22Rv1 (cell line): ENCODE results near the gene GSDMA.

ENCODE experiments used
- H3K27ac ChIP-seq: fragments of 450-650 bp; 2 replicates; pipeline ENCODE4 v1.5.1; 2017
- ZFX ChIP-seq: fragments of 450-650 bp; IDR thresholded peaks from 2 replicates; pipeline ENCODE4 v1.6.1; 2017; ENCODE audit warnings: antibody characterized with exemption, borderline replicate concordance
- TF ChIP-seq, protein P1 (sequence below): fragments of 450-650 bp; IDR thresholded peaks from 2 replicates; pipeline ENCODE4 v1.5.1; 2017; ENCODE audit warnings: mild to moderate bottlenecking

Gene GSDMA

DNA sequence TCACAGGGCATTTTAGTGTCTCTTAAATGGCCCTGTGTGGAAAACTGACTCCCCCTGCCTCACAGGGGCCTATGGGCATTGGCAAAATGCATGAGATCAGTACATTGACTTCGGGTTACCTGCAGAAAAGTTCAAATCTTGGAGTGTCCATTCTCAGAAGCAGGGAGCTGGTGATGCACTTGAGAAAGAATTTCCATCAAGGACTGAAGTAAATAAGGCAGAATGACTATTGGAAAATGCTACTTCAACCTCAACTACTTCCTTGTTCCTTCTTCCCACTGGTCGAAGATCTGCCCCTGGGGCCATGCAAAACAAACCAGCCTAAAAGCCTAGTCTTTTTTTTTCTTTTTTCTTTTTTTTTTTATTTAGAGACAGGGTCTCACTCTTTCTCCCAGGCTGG lies 13.8 kb upstream of the GSDMA start:
- TF ChIP-seq, protein P1, sequence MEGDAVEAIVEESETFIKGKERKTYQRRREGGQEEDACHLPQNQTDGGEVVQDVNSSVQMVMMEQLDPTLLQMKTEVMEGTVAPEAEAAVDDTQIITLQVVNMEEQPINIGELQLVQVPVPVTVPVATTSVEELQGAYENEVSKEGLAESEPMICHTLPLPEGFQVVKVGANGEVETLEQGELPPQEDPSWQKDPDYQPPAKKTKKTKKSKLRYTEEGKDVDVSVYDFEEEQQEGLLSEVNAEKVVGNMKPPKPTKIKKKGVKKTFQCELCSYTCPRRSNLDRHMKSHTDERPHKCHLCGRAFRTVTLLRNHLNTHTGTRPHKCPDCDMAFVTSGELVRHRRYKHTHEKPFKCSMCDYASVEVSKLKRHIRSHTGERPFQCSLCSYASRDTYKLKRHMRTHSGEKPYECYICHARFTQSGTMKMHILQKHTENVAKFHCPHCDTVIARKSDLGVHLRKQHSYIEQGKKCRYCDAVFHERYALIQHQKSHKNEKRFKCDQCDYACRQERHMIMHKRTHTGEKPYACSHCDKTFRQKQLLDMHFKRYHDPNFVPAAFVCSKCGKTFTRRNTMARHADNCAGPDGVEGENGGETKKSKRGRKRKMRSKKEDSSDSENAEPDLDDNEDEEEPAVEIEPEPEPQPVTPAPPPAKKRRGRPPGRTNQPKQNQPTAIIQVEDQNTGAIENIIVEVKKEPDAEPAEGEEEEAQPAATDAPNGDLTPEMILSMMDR = no peak
- no peak for TF ChIP-seq ZFX
- no peak overlapping the region for H3K27ac ChIP-seq

DNA sequence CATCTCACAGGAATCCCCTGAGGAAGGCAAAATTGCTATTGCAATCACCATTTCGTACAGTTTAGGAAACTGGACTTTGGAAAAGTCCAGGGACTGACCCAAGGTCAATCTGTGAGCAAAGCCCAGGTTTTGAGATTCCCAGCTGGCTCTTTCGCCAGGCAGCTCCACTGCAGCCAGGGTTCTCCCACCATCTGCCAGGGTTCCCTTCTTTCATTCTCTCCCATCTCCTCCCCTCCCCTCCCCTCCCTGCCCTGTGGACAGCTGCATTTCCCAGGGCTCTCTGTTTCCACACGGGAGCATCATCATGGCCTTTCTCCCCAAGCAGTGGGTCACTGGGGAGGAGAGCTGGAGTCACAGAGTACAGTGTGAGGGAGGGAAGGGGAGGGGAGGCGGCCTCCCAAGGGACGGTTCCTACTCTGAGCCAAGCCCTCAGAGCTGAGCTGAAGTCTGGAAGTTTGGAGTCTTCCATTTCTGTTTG lies 11.9 kb upstream of the GSDMA start:
- no peak for TF ChIP-seq ZFX
- no peak overlapping the region for H3K27ac ChIP-seq

DNA sequence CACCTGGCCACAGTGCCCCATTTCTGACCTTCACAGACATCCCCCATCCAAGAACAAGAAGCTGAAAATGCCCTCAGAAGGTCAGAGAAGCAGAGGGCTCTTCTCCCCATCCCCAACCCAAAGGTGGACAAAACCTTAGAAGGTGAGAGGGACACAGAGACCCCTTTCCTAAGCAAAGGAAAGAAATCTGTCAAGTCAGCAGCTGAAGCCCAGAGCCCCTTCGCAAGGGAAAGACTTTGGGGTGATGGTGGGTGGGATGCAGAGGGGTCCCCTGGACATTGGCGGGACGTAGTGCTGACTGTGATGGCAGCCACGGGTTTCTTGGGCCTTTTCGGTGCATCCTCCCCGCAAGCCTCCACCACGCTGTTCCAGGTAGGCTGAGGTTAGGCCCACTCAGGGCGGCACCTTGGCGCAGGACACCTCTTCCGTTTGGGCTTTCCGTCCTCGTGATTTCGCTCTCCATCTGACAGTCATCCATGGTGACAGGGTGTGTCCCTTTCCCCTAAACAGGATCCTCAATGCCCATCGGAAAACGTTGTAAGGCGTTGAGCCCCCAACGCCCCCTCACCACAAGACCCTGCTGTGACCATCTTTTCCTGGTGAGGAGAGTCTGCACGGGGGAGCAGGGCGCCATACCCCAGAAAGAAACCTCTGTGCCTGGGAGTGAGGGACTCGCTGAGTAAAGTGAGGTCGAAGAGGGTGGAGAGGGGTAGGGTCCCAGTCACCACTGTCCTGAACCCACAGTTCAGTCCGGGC lies 10.7 kb upstream of the GSDMA start:
- TF ChIP-seq, protein P1 = no peak
- TF ChIP-seq ZFX = no peak
- no peak overlapping the region for H3K27ac ChIP-seq

DNA sequence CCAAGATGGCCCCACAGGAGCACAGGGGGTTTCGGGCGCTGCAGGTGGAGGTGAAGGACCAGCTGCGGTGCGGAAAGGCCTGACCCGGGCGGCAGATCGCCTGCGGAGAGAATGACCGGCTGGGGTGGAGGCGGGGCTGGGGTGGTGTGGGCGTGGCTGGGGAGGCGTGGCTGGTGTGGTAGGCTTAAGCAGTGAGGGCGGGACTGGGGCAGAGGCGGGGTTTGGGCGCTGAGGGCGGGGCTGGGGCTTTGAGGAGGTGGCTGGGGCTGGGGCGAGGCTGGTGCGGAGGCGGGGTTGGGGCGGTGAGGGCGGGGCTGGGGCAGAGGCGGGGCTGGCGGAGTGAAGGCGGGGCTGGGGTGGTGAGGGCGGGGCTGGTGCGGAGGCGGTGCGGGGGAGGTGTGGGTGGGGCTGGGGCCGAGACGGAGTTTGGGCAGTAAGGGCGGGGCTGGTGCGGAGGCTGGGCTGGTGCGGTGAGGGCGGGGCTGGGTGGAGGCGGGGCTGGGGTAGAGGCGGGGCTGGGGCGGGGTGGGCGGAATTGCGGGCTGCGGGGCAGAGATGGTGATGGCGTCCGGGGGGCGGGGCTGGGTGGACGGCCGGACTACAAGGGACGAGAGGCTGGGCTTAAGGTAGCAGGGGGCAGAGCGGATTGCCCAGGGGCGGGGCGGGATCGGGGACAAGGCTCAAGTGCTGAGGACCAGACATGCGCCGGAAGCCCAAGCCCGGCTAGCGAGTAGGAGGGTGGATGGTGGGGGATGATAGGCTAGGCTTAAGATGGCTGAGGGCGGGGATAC lies 9.9 kb upstream of the GSDMA start:
- H3K27ac ChIP-seq = peak overlapping the region; percentile 62
- TF ChIP-seq, protein P1 = no peak
- TF ChIP-seq ZFX = no peak

DNA sequence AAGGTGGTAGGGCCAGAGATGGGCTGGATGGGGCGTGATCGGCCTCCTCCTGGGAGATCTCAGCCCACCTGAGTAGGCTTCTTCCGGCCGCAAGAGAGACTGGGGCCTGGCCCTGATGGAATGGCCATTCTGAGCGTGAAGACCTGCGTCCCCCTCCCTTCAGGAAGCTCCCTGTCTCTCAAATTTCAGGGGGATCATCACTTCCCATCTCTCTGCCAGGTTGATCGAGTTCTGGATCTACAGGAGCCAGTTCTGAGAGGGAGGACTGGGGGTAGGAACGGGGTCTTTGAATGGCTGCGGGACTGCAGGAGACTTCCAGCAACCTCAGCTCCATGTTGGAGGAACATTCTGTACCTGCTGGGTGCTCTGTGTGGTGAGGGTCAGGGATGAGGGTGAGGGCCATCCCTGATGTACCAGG lies 9.3 kb upstream of the GSDMA start:
- H3K27ac ChIP-seq = peak overlapping the region; percentile 62
- TF ChIP-seq, protein P1 = no peak
- no peak for TF ChIP-seq ZFX

DNA sequence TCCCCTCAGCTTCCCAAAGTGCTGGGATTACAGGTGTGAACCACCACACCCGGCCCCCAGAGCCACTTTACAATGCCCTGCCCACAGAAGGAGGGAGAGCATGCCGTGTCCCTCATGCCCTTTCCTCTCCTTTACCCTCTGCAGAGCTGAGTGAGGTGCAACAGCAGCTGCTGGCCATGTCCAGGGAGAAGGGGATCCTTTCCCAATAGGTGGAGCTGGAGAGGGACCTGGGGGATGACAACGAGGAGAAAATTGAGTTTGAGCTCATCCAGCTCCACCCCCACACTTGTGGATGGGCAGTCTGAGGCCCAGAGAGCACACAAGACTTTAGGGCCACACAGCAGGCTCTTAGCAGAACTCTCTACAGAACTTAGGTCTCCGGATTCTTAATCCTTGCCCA lies 7.9 kb upstream of the GSDMA start:
- TF ChIP-seq ZFX = no peak
- TF ChIP-seq, protein P1 = no peak

DNA sequence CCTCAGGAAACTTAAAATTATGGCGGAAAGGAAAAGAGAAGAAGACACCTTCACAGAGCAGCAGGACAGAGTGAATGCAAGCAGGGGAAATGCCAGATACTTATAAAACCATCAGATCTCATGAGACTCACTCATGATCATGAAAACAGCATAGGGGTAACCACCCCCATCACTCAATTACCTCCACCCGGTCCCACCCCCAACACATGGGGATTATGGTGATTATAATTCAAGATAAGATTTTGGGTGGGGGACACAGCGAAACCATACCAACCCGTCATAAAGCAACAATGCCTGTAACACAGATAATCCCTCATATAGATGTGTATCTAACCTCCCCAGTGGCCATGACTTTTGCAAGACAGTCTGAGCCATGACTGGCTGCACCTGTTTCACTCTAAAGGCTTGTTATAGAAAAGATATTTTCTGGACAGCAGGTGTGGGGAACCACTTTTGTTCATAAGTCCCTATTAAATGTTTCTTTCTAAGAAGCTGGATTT lies 7.0 kb upstream of the GSDMA start:
- TF ChIP-seq, protein P1 = no peak
- TF ChIP-seq ZFX = no peak
- H3K27ac ChIP-seq = no peak overlapping the region

More for the DNA sequence above, 7.9 kb upstream of the GSDMA start:
- no peak overlapping the region for H3K27ac ChIP-seq
